RWPE2 (cell line): Measurements from ENCODE around the gene CCSER2.
"Not testable (repeated sequence)": the region's sequence is repeated elsewhere in the genome, so short reads cannot be mapped to it uniquely, and the experiment has no call there.

Experiments
- ATAC-seq: fragments of 200-7000 bp; cut with Tn5 transposase; 3 replicates; pipeline ENCODE4 v1.9.1; 2021; ENCODE audit warnings: low read depth
- DNase-seq: peaks from one replicate; pipeline ENCODE4 v3.0.0-alpha.2; 2020; ENCODE audit warnings: low spot score
- H3K27ac ChIP-seq: fragments of 450-650 bp; 2 replicates; pipeline ENCODE4 v1.5.1; 2017; ENCODE audit warnings: mild to moderate bottlenecking; ENCODE audit not compliant: poor library complexity, severe bottlenecking
- H3K27me3 ChIP-seq: fragments of 250-450 bp; sonication (Bioruptor Pico); 2 replicates; pipeline ENCODE4 v1.5.1; 2021; ENCODE audit warnings: mild to moderate bottlenecking, moderate library complexity; ENCODE audit not compliant: insufficient read depth, poor library complexity, severe bottlenecking
- H3K36me3 ChIP-seq: fragments of 250-450 bp; sonication (Bioruptor Pico); 2 replicates; pipeline ENCODE4 v1.5.1; 2020; ENCODE audit warnings: low read depth, mild to moderate bottlenecking, moderate library complexity
- H3K4me1 ChIP-seq: fragments of 250-450 bp; sonication (Bioruptor Pico); 2 replicates; pipeline ENCODE4 v1.5.1; 2021; ENCODE audit warnings: mild to moderate bottlenecking, moderate library complexity; ENCODE audit not compliant: insufficient read depth, poor library complexity, severe bottlenecking
- H3K4me3 ChIP-seq: fragments of 250-450 bp; sonication (Bioruptor Pico); 2 replicates; pipeline ENCODE4 v1.5.1; 2021; ENCODE audit warnings: mild to moderate bottlenecking, moderate library complexity; ENCODE audit not compliant: severe bottlenecking
- H3K9me3 ChIP-seq: fragments of 250-450 bp; sonication (Bioruptor Pico); 2 replicates; pipeline ENCODE4 v1.5.1; 2021; ENCODE audit warnings: mild to moderate bottlenecking, moderate library complexity; ENCODE audit not compliant: severe bottlenecking
- CTCF ChIP-seq: fragments of 450-650 bp; IDR thresholded peaks from one replicate; pipeline ENCODE4 v1.5.1; 2017; ENCODE audit warnings: mild to moderate bottlenecking, moderate library complexity; ENCODE audit not compliant: poor library complexity, severe bottlenecking

The CCSER2 gene

GRCh38 chr10:84493361-84493760 is 165.0 kb downstream of the CCSER2 start:
- H3K36me3 ChIP-seq = no peaks in the 10 kb centered on the region
- no peaks in the 10 kb centered on the region for H3K27me3 ChIP-seq
- H3K27ac ChIP-seq = peak overlapping the region; percentile 80
- DNase-seq = no peak
- H3K9me3 ChIP-seq = no peaks in the 10 kb centered on the region
- peaks cover 38% of the 10 kb centered on the region for H3K4me1 ChIP-seq
- H3K4me3 ChIP-seq = no peak overlapping the region
- no peak for TF ChIP-seq CTCF
- ATAC-seq = no peak

- H3K9me3 ChIP-seq = no peaks in the 10 kb centered on the region
- ATAC-seq (peak; percentile 95), DNase-seq (no peak)
- peak overlapping the region; percentile 80 for H3K27ac ChIP-seq
- peaks cover 38% of the 10 kb centered on the region for H3K4me1 ChIP-seq
- TF ChIP-seq CTCF = no peak
- peak overlapping the region; percentile 5 for H3K4me3 ChIP-seq
- no peaks in the 10 kb centered on the region for H3K36me3 ChIP-seq
- H3K27me3 ChIP-seq = no peaks in the 10 kb centered on the region
Measured at GRCh38 chr10:84493951-84494848, 165.8 kb downstream of the CCSER2 start.

- Histone ChIP-seq H3K4me1 (peaks cover 38% of the 10 kb centered on the region), H3K36me3 (no peaks in the 10 kb centered on the region), H3K27me3 (no peaks in the 10 kb centered on the region), H3K27ac (peak overlapping the region; percentile 80), H3K4me3 (peak overlapping the region; percentile 5), H3K9me3 (no peaks in the 10 kb centered on the region)
- DNase-seq (no peak), ATAC-seq (no peak)
- TF ChIP-seq CTCF = no peak
Measured at GRCh38 chr10:84494849-84495180, 166.4 kb downstream of the CCSER2 start.

GRCh38 chr10:84497978-84498377 is 169.6 kb downstream of the CCSER2 start:
- no peak overlapping the region for H3K4me3 ChIP-seq
- H3K36me3 ChIP-seq = no peaks in the 10 kb centered on the region
- H3K9me3 ChIP-seq = no peaks in the 10 kb centered on the region
- TF ChIP-seq CTCF = no peak
- DNase-seq = no peak
- H3K27me3 ChIP-seq = no peaks in the 10 kb centered on the region
- H3K27ac ChIP-seq = no peak overlapping the region
- H3K4me1 ChIP-seq = peaks cover 31% of the 10 kb centered on the region
- peak; percentile 42 for ATAC-seq

GRCh38 chr10:84499039-84499438 is 170.7 kb downstream of the CCSER2 start:
- ATAC-seq, H3K27ac ChIP-seq, H3K36me3 ChIP-seq, H3K9me3 ChIP-seq, H3K27me3 ChIP-seq, DNase-seq, H3K4me3 ChIP-seq: not testable (repeated sequence)
- peaks cover 24% of the 10 kb centered on the region for H3K4me1 ChIP-seq
